Thyroid gland (tissue), 4 donors: Measurements from ENCODE around the gene P4HTM. TPM values are rescaled to one million over a fixed set of nuclear protein-coding genes. Genes with fewer than 3 reads are reported as not detected.

Experiments
- DNase-seq, 2 donors: peaks; one replicate each; pipeline ENCODE4 v3.0.0-alpha.2; 2019
- H3K27ac ChIP-seq, 3 donors: fragments of 200-600 bp; sonication (generic); 1 replicate in 2 of 3; 2 replicates in 1 of 3; pipeline ENCODE4 v1.5.1; 2016 to 2019; ENCODE audit warnings: mild to moderate bottlenecking in 1 of 3, moderate library complexity in 1 of 3
- H3K27me3 ChIP-seq: fragments of 200-600 bp; sonication (generic); one replicate; pipeline ENCODE4 v1.5.1; 2019
- H3K36me3 ChIP-seq, 2 donors: fragments of 200-600 bp; sonication (generic); one replicate each; pipeline ENCODE4 v1.5.1; 2016 to 2019
- H3K4me1 ChIP-seq, 2 donors: fragments of 200-600 bp; sonication (generic); one replicate each; pipeline ENCODE4 v1.5.1; 2017 to 2019
- H3K4me3 ChIP-seq, 3 donors: fragments of 200-600 bp; sonication (generic); replicated peaks in 1 of 3; 1 replicate in 2 of 3; 2 replicates in 1 of 3; pipeline ENCODE4 v1.5.1; 2016; ENCODE audit warnings: mild to moderate bottlenecking in 1 of 3
- H3K9me3 ChIP-seq: fragments of 200-600 bp; sonication (generic); one replicate; pipeline ENCODE4 v1.5.1; 2017
- CTCF ChIP-seq, 6 experiments: fragments of 200-600 bp in 3 of 6; fragments of 450-650 bp in 3 of 6; sonication (generic) in 3 of 6; IDR thresholded peaks; one replicate each; pipeline ENCODE4 v1.5.1; 2016 to 2019; ENCODE audit warnings: antibody characterized with exemption in 6 of 6, mild to moderate bottlenecking in 2 of 6, inconsistent platforms in 1 of 6, moderate library complexity in 1 of 6
- POLR2A ChIP-seq, 2 donors: fragments of 450-650 bp; IDR thresholded peaks; one replicate each; pipeline ENCODE4 v1.6.1; 2017; ENCODE audit warnings: antibody characterized with exemption in 2 of 2, mild to moderate bottlenecking in 2 of 2, moderate library complexity in 1 of 2
- WGBS, 2 donors: methylation state at CpG; one replicate each; pipeline ENCODE4 v1.1.5; 2017; 5-methylcytosine and 5-hydroxymethylcytosine counted together
- intact Hi-C: fragments of 100-400 bp; cut with DNase I; formaldehyde crosslinking; loops from one replicate; pipeline ENCODE4 v1.15.1; 2023
- total RNA-seq, 4 donors: library from RNA; depleted of rRNA; stranded (reverse); fragments of >200 nt; gene quantifications; one replicate each; pipeline ENCODE4 v1.2.3, GENCODE V29; 2016

P4HTM gene
- total RNA-seq, 4 donors from 2014 or later = 73.5 to 117 (median 95.0) TPM

GRCh38 chr3:48962340-48962739, 27.7 kb upstream of the P4HTM start:
- TF ChIP-seq CTCF (IDR thresholded peaks at IDR 0.05) = no peak
- TF ChIP-seq POLR2A (IDR thresholded peaks at IDR 0.05) = no peak
- Histone ChIP-seq H3K4me1 (no peaks in the 10 kb centered on the region), H3K4me3 (no peak overlapping the region), H3K27ac (no peak overlapping the region), H3K36me3 (peaks cover 13 to 28% of the 10 kb centered on the region in 2 donors), H3K9me3 (no peaks in the 10 kb centered on the region), H3K27me3 (no peaks in the 10 kb centered on the region)
- no peak for DNase-seq
- 83 to 94% methylated on average over 2 of the region's 2 CpGs for WGBS, 2 donors
- intact Hi-C loops = no loop called here

DNA sequence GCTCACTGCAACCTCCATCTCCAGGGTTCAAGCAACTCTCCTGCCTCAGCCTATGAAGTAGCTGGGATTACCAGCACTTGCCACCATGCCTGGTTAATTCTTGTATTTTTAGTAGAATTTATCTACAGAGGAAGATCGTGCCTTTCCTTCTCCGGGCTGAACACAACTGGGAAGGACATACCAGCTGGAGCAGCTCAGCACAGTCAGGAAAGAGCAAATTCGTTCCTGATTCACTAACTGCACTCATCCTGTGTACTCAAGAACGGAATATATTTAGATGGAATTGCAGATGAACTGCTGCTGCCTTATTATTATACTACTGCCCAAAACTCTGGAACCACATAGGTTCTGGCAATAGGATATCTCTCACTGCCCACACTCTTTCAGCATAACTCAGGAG, 27.1 kb upstream of the P4HTM start:
- no peak for DNase-seq
- Histone ChIP-seq H3K36me3 (peaks cover 7 to 31% of the 10 kb centered on the region in 2 donors), H3K9me3 (no peaks in the 10 kb centered on the region), H3K27ac (no peak overlapping the region), H3K4me3 (no peak overlapping the region), H3K4me1 (no peaks in the 10 kb centered on the region), H3K27me3 (no peaks in the 10 kb centered on the region)
- WGBS, 2 donors = 86 to 90% methylated on average over 4 of the region's 4 CpGs
- TF ChIP-seq POLR2A (IDR thresholded peaks at IDR 0.05) = no peak
- intact Hi-C loops = no loop called here

GRCh38 chr3:48963591-48963990, 26.4 kb upstream of the P4HTM start:
- peaks cover 6 to 32% of the 10 kb centered on the region in 2 donors for H3K36me3 ChIP-seq
- 87 to 90% methylated on average over 2 of the region's 2 CpGs for WGBS, 2 donors

GRCh38 chr3:48966367-48966766, 23.7 kb upstream of the P4HTM start:
- no peak for DNase-seq

More at GRCh38 chr3:48963591-48963990, 26.4 kb upstream of the P4HTM start:
- Histone ChIP-seq H3K27ac (no peak overlapping the region), H3K4me1 (no peaks in the 10 kb centered on the region), H3K9me3 (no peaks in the 10 kb centered on the region), H3K4me3 (no peak overlapping the region), H3K27me3 (no peaks in the 10 kb centered on the region)
- TF ChIP-seq CTCF (IDR thresholded peaks at IDR 0.05) = no peak
- TF ChIP-seq POLR2A (IDR thresholded peaks at IDR 0.05) = no peak
- intact Hi-C loops = no loop called here
- DNase-seq = no peak

GRCh38 chr3:48966876-48967361, 23.1 kb upstream of the P4HTM start:
- intact Hi-C loops = no loop called here
- no peak for DNase-seq
- WGBS, 2 donors = 90 to 92% methylated on average over 7 of the region's 7 CpGs
- Histone ChIP-seq H3K9me3 (no peaks in the 10 kb centered on the region), H3K4me1 (no peaks in the 10 kb centered on the region), H3K27ac (no peak overlapping the region), H3K4me3 (no peak overlapping the region), H3K36me3 (peaks cover 27 to 61% of the 10 kb centered on the region in 2 donors), H3K27me3 (no peaks in the 10 kb centered on the region)
- TF ChIP-seq POLR2A (IDR thresholded peaks at IDR 0.05) (no peak), CTCF (IDR thresholded peaks at IDR 0.05) (no peak)

More at GRCh38 chr3:48966367-48966766, 23.7 kb upstream of the P4HTM start:
- Histone ChIP-seq H3K9me3 (no peaks in the 10 kb centered on the region), H3K27ac (no peak overlapping the region), H3K4me3 (no peak overlapping the region), H3K27me3 (no peaks in the 10 kb centered on the region), H3K36me3 (peaks cover 21 to 56% of the 10 kb centered on the region in 2 donors), H3K4me1 (no peaks in the 10 kb centered on the region)
- WGBS, 2 donors = 88 to 97% methylated on average over 3 of the region's 3 CpGs
- TF ChIP-seq POLR2A (IDR thresholded peaks at IDR 0.05) (no peak), CTCF (IDR thresholded peaks at IDR 0.05) (no peak)
- intact Hi-C loops = no loop called here
